Smooth muscle cell (in vitro differentiated cells): ENCODE measurements around the gene MED26. TPM values are rescaled to one million over a fixed set of nuclear protein-coding genes. Genes with fewer than 3 reads are reported as not detected.

Experiments used
- DNase-seq: peaks from one replicate; lab custom pipeline; 2025; ENCODE audit not compliant: unreplicated experiment; lab: John Stamatoyannopoulos, UW
- H2AFZ ChIP-seq: fragments of 200-600 bp; sonication (generic); 2 replicates; pipeline ENCODE4 v1.6.0; 2016; ENCODE audit warnings: antibody characterized with exemption, low read depth, mild to moderate bottlenecking
- H3F3A ChIP-seq: fragments of 200-600 bp; sonication (generic); 2 replicates; pipeline ENCODE4 v1.6.0; 2017; ENCODE audit warnings: antibody characterized with exemption, low read depth
- H3K27ac ChIP-seq: fragments of 200-600 bp; sonication (generic); 2 replicates; pipeline ENCODE4 v1.5.1; 2016; ENCODE audit warnings: low read depth, mild to moderate bottlenecking
- H3K27me3 ChIP-seq: fragments of 200-600 bp; sonication (generic); 2 replicates; pipeline ENCODE4 v1.6.1; 2016; ENCODE audit warnings: low read depth, mild to moderate bottlenecking
- H3K36me3 ChIP-seq: fragments of 200-600 bp; sonication (generic); 2 replicates; pipeline ENCODE4 v1.5.1; 2016; ENCODE audit warnings: low read depth
- H3K4me1 ChIP-seq: fragments of 200-600 bp; sonication (generic); 2 replicates; pipeline ENCODE4 v1.5.1; 2016; ENCODE audit warnings: low read depth
- H3K4me2 ChIP-seq: fragments of 200-600 bp; sonication (generic); 2 replicates; pipeline ENCODE4 v1.6.0; 2016; ENCODE audit warnings: mild to moderate bottlenecking
- H3K4me3 ChIP-seq: fragments of 200-600 bp; sonication (generic); 2 replicates; pipeline ENCODE4 v1.5.1; 2016; ENCODE audit warnings: mild to moderate bottlenecking
- H3K79me2 ChIP-seq: fragments of 200-600 bp; sonication (generic); 2 replicates; pipeline ENCODE4 v1.6.0; 2016; ENCODE audit warnings: low read depth, mild to moderate bottlenecking
- H3K9ac ChIP-seq: fragments of 200-600 bp; sonication (generic); 2 replicates; pipeline ENCODE4 v1.6.0; 2016; ENCODE audit warnings: low read depth
- H3K9me3 ChIP-seq: fragments of 200-600 bp; sonication (generic); replicated peaks from 2 replicates; pipeline ENCODE4 v1.5.1; 2016; ENCODE audit warnings: low read depth
- H4K20me1 ChIP-seq: fragments of 200-600 bp; sonication (generic); 2 replicates; pipeline ENCODE4 v1.6.0; 2016; ENCODE audit warnings: low read depth
- CTCF ChIP-seq: fragments of 200-600 bp; sonication (generic); IDR thresholded peaks from 2 replicates; pipeline ENCODE4 v1.5.1; 2017; ENCODE audit warnings: borderline replicate concordance, mild to moderate bottlenecking, antibody characterized with exemption; ENCODE audit not compliant: insufficient read depth, poor library complexity, severe bottlenecking
- WGBS: methylation state at CpG from one replicate; pipeline ENCODE4 v1.1.7; 2016; ENCODE audit warnings: low lambda C conversion rate; 5-methylcytosine and 5-hydroxymethylcytosine counted together
- polyA plus RNA-seq: library from polyadenylated mRNA; unstranded; fragments of >200 nt; fragmentation: Nextera tagmentation; extraction: Ambion mirVana; gene quantifications from 2 replicates; pipeline ENCODE4 v1.2.1, GENCODE V29; 2016
- total RNA-seq: library from RNA; depleted of rRNA; stranded (reverse); fragments of >200 nt; gene quantifications from 2 replicates; pipeline ENCODE4 v1.2.3, GENCODE V29; 2014

The MED26 gene
- total and polyA plus RNA-seq, 2 experiments from 2014 or later = 6.3 to 9.6 TPM

GRCh38 chr19:16626796-16627192 lies 1.2 kb downstream of the MED26 start:
- no peak overlapping the region for H2AFZ ChIP-seq
- DNase-seq = no peak
- H3F3A ChIP-seq = peaks cover 3% of the 10 kb centered on the region
- peaks cover 5% of the 10 kb centered on the region for H3K36me3 ChIP-seq
- H3K9me3 ChIP-seq = no peaks in the 10 kb centered on the region
- H3K4me2 ChIP-seq = peak overlapping the region; percentile 96
- 8% methylated on average over 9 of the region's 12 CpGs for WGBS
- H3K79me2 ChIP-seq = peaks cover 62% of the 10 kb centered on the region
- no peak for TF ChIP-seq CTCF
- peak overlapping the region; percentile 98 for H3K4me3 ChIP-seq
- peaks cover 8% of the 10 kb centered on the region for H3K4me1 ChIP-seq
- H4K20me1 ChIP-seq = peaks cover 59% of the 10 kb centered on the region
- H3K27ac ChIP-seq = peak overlapping the region; percentile 80
- no peaks in the 10 kb centered on the region for H3K27me3 ChIP-seq
- peak overlapping the region; percentile 99 for H3K9ac ChIP-seq

DNA sequence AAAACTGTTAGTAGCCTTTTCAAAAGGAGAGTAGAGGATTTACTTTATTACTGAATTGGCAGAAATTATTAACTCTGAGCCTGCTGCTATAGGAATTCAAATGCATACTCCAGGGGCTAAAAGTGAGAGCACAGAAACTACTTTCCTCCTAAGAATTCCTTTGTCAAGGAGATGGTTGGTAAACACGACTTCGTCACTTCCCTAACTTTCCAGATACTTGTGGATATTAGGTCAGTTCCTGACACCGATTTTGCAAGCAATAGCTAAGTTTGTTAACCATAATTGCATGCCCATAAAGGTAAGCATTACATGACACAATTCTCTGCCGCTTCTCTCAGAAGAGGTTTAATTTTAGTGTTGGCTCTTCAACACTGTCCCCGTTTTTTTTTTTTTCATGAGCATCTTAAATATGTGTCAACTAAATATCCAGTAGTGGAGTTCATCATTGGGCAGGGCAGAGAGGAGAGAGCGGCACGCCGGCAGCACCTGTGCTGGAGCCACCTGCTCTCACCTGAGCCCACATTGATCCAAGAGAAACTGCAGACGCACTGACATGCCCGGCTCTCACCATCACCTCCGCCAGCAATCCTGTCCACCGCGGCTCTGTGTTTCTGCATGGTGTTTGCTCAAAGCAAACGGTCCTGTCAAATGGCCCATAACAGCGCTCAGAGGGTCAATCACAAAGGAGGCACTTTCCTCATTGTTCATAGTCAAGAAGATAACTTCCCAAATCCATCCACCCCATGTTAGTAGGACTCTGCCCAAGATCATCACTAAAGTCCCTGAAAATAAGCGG lies 2.6 kb downstream of the MED26 start:
- H3K79me2 ChIP-seq = peaks cover 76% of the 10 kb centered on the region
- no peaks in the 10 kb centered on the region for H3K9me3 ChIP-seq
- H2AFZ ChIP-seq = no peak overlapping the region
- H3K27me3 ChIP-seq = no peaks in the 10 kb centered on the region
- H3K27ac ChIP-seq = no peak overlapping the region
- peaks cover 8% of the 10 kb centered on the region for H3K4me1 ChIP-seq
- no peak overlapping the region for H3K4me3 ChIP-seq
- H3K9ac ChIP-seq = no peak overlapping the region
- no peak for DNase-seq
- WGBS = 90% methylated on average over 16 of the region's 16 CpGs
- TF ChIP-seq CTCF = no peak
- H3K36me3 ChIP-seq = peaks cover 1% of the 10 kb centered on the region
- no peak overlapping the region for H3K4me2 ChIP-seq
- H4K20me1 ChIP-seq = peaks cover 74% of the 10 kb centered on the region
- no peaks in the 10 kb centered on the region for H3F3A ChIP-seq

DNA sequence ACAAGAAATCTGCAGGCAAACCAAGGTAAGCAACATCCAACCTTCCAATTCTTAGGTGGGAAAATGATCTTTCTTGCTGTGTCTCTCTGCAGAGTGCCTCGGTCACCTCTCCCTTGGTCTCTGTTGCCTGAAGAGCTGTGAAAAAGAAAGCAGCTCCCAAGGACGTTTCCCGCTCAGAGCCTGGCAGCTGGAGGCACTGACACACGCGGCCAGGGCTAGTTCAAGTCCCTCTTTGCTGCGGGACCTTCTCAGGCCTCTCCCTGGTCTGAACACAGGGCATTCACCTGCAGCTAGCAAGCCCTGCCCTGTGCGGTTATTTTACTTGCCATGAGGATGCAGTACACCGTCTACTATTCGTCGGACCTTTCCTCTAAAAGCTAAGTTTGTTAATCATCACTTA lies 3.8 kb downstream of the MED26 start:
- H3K9me3 ChIP-seq = no peaks in the 10 kb centered on the region
- peaks cover 8% of the 10 kb centered on the region for H3K4me1 ChIP-seq
- no peak overlapping the region for H3K27ac ChIP-seq
- H3K4me2 ChIP-seq = no peak overlapping the region
- 92% methylated on average over 10 of the region's 10 CpGs for WGBS
- H3K9ac ChIP-seq = no peak overlapping the region
- H3F3A ChIP-seq = no peaks in the 10 kb centered on the region
- no peaks in the 10 kb centered on the region for H3K27me3 ChIP-seq
- H4K20me1 ChIP-seq = peaks cover 85% of the 10 kb centered on the region
- H3K4me3 ChIP-seq = no peak overlapping the region
- no peak overlapping the region for H2AFZ ChIP-seq
- H3K79me2 ChIP-seq = peaks cover 88% of the 10 kb centered on the region
- H3K36me3 ChIP-seq = no peaks in the 10 kb centered on the region
- DNase-seq = no peak
- TF ChIP-seq CTCF = no peak

GRCh38 chr19:16623576-16623975 lies 4.4 kb downstream of the MED26 start:
- Histone ChIP-seq H3K4me3 (no peak overlapping the region), H3K27ac (no peak overlapping the region), H3K36me3 (no peaks in the 10 kb centered on the region), H2AFZ (no peak overlapping the region), H4K20me1 (peaks cover 92% of the 10 kb centered on the region), H3K4me2 (no peak overlapping the region), H3F3A (no peaks in the 10 kb centered on the region), H3K79me2 (peaks cover 94% of the 10 kb centered on the region), H3K9me3 (no peaks in the 10 kb centered on the region), H3K27me3 (no peaks in the 10 kb centered on the region), H3K9ac (no peak overlapping the region), H3K4me1 (peaks cover 8% of the 10 kb centered on the region)
- no peak for DNase-seq
- TF ChIP-seq CTCF = no peak
- WGBS = 92% methylated on average over 6 of the region's 6 CpGs
